ENCODE results near the gene RPS6KB1. TPM values are rescaled to one million over a fixed set of nuclear protein-coding genes. Genes with fewer than 3 reads are reported as not detected.
"Not testable (repeated sequence)": the region's sequence is repeated elsewhere in the genome, so short reads cannot be mapped to it uniquely, and the experiment has no call there.

The RPS6KB1 gene
- total RNA-seq, 1 experiment from 2014 or later = 17.4 TPM

DNA sequence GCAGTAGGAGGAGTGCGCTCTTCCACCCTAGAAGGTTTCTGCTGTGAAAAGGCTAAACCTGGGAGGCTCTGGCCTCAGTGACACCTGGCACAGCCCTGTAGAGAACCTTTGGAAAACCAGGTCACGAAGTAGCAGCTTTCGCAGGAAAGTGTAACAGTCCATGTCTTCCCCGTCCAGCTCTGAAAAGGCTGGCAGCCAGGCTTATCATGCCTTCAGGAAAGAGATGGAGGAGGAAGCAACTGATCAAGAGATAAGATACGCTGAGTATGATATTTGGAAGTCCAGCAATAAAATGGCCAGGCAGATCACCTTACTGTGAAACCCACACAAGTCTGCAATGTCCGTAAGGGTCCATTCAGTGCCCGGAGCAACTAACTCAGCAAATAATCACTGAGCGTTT is 22.4 kb upstream of the RPS6KB1 start:
- no peak for DNase-seq (ENCODE audit: low read depth)

GRCh38 chr17:59872351-59872750 is 20.6 kb upstream of the RPS6KB1 start:
- no peak for DNase-seq (ENCODE audit: low read depth)

DNA sequence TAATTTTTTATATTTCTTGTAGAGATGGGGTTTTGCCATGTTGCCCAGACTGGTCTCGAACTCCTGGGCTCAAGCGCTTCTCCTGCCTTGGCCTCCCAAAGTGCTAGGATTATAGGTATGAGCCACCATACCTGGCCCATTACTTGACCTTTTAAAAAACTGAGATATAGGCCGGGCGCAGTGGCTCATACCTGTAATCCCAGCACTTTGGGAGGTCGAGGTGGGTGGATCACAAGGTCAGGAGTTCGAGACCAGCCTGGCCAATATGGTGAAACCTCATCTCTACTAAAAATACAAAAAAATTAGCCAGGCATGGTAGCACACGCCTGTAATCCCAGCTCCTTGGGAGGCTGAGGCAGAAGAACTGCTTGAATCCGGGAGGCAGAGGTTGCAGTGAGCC is 19.5 kb upstream of the RPS6KB1 start:
- DNase-seq (ENCODE audit: low read depth) = not testable (repeated sequence)

DNA sequence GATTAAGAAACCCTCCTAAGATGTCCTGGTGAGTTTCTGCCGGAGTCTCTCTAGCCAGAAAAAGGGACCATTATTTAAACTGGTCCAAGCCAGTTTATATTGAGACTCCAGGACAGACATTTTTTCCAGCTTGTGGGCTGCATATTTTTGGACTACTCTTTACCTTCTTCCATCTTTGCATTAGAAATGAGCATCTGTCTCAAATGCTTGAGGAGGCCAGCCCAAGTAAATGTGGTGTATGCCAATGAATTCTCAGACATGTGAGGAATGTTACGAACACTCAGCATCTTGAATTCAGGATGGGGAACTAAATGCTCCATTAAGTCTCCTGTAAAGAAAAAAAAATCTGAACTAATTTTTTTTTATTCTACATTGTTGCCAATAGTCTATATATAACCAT is 18.5 kb upstream of the RPS6KB1 start:
- DNase-seq (ENCODE audit: low read depth) = no peak

DNA sequence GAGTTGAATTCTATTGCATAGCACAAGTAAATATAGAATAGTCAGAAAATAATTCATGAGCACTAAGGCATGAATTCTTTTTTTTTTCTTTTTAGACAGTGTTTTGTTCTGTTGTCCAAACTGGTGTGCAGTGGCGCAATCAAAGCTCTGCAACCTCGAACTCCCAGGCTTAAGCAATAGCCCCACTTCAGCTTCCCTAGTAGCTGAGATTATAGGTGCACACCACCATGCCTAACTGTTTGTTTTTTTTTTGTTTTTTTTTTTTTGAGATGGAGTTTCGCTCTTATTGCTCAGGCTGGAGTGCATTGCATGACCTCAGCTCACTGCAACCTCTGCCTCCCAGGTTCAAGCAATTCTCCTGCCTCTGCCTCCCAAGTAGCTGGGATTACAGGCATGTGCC is 16.8 kb upstream of the RPS6KB1 start:
- no peak for DNase-seq (ENCODE audit: low read depth)

DNA sequence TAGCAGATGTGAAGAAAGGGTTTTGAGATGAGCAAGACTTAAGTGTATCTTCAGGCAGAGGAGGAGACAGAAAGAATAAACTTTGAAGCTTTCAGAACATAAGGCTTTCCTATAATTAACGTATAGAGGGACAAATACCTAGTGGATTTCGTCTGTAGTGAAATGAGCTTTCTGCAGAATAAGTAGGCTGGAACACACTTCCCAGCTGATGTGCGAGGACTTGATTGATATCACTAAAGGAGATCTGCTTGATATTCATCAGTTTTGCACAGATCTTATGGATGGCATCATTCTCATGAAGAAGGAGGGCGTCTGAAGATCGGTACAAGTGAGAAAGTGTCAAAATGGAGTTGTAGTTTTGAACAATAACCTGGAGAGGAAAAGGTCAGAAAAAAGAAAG is 15.0 kb upstream of the RPS6KB1 start:
- DNase-seq (ENCODE audit: low read depth) = no peak

DNA sequence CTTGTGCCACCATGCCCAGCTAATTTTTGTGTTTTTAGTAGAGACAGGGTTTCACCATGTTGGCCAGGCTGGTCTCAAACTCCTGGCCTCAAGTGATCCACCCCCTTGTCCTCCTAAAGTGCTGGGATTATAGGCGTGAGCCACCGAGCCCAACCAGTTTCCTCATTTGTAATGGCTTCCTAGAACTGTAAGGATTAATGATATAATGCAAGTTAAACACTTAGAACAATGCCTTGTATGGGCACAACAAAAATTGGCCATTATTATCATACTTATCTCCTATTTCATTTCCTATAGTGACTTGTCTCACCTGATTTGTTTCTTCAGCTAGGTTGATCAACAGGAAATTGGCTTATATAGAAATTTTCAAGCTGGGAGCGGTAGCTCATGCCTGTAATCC is 14.3 kb upstream of the RPS6KB1 start:
- DNase-seq (ENCODE audit: low read depth) = no peak

GRCh38 chr17:59884861-59885260 is 8.1 kb upstream of the RPS6KB1 start:
- DNase-seq (ENCODE audit: low read depth) = no peak

DNA sequence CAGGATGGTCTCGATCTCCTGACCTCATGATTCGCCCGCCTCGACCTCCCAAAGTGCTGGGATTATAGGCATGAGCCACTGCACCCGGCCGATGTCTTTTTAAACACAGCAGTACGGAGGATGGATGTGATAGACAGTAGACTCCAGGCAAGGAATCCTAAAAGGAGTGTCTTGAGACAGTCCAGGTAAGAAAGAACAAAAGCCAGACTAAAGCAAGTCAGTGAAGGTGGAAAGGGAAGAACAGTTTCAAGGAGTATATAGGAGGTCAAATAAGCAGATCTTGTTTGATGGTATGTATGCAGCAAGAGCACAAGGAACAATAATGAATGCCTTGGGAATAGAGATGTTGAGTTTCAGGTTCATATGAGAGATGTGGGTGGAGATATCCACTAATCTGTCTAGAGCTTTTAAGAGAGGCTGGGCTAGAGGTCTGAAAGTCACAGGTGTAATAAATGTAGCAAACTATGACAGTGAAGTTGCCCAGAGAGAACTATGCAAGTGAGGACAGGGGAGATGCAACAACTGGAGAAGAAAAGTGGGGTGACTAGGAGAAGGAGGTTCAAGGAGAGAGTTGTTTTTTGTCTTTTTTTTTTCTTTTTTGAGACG is 4.7 kb upstream of the RPS6KB1 start:
- no peak for DNase-seq (ENCODE audit: low read depth)

DNA sequence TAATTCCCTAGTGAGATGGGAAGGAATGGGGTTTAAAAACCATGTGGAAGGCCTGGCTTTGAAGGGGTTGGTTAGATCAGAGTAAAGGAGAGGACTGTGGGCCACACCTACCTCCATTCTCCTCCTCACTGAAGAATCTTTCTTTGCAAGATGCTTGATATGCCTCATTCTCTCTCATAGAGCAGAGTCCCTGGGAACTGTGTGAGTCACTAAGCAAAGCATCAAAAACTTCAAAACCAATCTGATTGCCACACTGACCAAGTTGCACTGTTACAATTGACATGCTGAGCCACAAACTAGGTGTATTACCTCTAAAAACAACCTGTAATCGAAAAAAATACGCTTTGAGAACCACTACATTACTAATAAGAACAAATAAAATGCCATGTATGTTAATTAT is 2.2 kb upstream of the RPS6KB1 start:
- no peak for DNase-seq (ENCODE audit: low read depth)

DNA sequence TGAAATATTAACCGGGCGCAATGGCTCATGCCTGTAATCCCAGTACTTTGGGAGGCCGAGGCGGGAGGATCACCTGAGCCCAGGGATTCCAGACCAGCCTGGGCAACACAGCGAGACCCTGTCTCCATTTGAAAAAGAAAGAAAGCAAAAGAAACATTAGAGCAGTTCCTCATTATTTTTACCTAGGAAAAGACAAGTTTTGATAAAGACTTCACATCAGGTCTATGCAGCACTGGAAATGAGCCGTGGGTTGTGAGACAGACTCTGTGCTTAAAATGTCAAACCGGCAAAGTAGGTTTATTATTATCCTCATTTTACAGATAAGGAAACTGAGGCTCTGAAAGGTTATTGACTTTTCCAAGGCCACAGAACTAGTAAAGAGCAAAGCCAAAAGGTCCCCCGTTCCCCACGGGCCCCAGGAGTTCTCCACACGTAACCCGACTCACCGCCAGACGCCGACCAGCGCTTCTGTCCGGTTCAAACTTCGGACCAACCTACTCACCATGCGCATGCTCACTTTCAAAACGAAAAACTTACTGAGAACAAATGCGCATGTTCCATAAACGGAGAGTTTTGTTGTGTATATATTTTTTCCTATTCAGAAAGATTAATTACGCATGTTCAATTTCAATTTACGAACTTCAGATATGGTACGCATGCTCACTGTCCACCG is 534 bp upstream of the RPS6KB1 start:
- DNase-seq (ENCODE audit: low read depth) = no peak

DNA sequence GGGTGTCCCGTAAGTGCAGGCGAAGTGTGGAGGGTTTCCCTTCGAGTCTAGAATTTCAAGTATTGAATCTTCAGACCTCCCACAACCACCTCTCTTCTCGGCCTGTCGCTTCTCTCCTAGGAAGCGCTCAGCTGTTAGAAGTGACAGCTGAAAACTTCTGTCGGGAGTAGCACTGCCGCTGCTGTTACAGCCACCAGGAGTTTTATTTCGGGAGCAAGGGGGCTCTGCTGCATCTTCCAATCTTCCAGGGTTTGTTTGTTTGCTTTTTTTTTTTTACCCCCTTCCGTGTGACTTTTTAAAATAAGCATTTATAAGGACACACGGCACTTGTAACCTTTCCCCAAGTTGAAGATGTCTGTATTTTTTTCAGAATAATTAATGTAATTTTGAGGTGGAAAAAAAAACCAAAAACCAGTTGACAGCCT is 767 bp downstream of the RPS6KB1 start:
- DNase-seq (ENCODE audit: low read depth) = peak; percentile 29

DNA sequence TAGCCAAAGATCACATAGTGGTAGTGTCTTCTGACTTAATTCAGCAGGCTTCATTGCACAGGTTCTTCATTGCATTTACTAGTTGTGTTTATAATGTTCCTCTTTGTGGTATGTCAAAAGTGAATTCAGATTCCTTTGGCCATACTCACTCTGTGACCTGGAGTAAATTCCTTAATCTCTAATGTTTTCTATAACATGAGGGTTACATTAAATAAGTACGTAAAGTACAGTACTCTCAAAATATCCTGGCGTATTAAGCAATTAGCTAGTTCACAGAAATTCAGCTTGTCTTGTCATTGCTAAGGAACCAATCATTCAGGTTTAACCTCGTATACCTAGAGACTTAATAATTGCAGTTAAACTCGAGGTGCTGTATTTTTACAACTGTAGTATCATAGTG is 4.2 kb downstream of the RPS6KB1 start:
- no peak for DNase-seq (ENCODE audit: low read depth)

DNA sequence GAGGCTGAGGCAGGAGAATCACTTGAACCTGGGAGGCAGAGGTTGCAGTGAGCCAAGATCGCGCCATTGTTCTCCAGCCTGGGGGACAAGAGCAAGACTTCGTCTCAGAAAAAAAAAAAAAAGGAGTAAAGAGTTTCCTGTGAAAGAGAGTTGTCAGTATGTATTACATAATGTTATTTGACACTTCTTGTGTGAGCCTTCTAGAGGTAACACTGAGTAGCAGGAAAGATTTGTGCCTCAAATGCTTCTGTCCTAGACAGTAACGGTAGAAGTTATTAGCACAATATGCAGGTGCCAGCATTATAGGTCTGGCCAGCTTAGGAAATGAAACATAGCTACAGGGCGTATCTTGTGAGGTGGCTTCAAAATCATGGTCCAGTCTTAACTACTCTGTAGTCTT is 6.2 kb downstream of the RPS6KB1 start:
- no peak for DNase-seq (ENCODE audit: low read depth)

DNA sequence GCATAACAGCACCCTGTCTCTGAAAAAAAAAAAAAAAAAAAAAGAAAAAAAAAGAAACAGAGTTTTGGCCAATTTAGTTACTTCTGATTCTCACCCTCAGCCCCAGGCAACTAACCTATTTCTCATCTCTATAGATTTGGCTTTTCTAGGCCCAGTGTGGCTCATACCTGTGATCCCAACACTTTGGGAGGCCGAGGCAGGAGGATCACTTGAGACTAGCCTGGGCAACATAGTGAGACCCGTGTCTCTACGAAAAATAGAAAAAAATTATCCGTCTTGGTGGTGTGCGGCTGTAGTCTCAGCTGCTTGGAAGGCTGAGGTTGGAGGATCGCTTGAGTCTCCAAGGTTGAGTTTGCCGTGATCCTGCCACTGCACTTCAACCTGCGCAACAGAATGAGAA is 8.7 kb downstream of the RPS6KB1 start:
- no peak for DNase-seq (ENCODE audit: low read depth)

- DNase-seq (ENCODE audit: low read depth) = no peak
These were observed 10.5 kb downstream of the RPS6KB1 start for GRCh38 chr17:59903455-59903854.

- DNase-seq (ENCODE audit: low read depth) = no peak
These were observed 14.5 kb downstream of the RPS6KB1 start for GRCh38 chr17:59907467-59907866.

- DNase-seq (ENCODE audit: low read depth) = peak; percentile 42
These were observed 21.4 kb downstream of the RPS6KB1 start for GRCh38 chr17:59914274-59914854.

DNA sequence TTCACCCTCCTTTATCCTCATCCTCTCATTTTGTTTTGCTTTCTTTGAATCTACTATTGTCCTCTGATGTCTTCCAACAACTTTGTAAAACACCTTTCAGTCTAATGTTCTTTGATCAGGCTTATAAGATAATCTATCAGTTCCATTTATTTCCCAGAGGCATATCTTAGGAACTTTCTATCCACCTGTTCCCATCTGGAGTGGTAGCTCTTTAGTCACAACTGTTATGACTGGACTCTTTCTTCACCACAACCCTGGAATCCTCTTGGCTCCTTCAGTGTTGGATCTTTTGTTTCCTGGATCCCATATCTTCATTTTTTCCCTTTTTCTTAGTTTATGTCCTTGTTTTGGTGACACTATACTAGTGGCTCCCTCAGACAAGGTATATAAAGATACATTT is 23.5 kb downstream of the RPS6KB1 start:
- DNase-seq (ENCODE audit: low read depth) = no peak

- not testable (repeated sequence) for DNase-seq (ENCODE audit: low read depth)
These were observed 27.7 kb downstream of the RPS6KB1 start for GRCh38 chr17:59920637-59921036.

- DNase-seq (ENCODE audit: low read depth) = not testable (repeated sequence)
These were observed 37.2 kb downstream of the RPS6KB1 start for GRCh38 chr17:59930121-59930520.

DNA sequence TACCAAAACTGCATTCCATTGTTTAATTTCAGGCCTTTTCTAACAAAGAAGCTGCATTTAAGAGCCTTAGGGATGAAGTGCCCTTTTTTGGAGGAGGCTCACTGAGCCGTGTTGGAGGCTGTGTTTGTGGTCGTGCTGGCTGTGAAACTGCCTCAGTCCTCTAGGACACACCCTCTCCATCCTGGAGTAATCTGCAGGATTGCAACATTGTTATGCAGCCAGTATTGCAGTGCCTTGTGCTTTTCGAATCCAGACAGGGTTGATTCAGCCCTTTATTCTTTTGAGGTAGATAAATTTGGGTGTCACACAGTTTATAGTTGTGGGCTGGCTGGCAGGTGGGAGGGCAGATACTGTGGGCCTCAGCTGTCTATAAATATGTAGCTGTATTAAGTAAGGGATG is 37.8 kb downstream of the RPS6KB1 start:
- DNase-seq (ENCODE audit: low read depth) = peak; percentile 4

DNA sequence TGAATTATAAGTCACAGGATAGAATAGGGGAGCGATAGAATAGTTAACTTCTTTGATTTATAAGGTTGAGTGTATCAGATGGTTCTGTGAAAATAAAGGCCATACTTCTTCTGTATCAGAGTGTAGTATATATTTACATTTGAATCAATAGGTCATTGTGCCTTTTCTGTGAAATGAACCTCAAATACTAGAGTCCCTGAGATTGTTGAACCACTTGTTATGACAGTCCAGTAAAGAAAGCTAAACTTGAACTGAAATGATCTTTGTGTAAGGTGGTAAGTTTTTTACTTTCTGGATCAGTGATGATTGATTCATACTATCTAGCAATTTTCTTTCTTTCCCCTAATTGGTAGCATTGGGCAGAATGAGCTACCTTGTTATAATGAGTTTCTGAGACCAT is 40.4 kb downstream of the RPS6KB1 start:
- DNase-seq (ENCODE audit: low read depth) = not testable (repeated sequence)

All from RPMI7951 (cell line).